Lower lobe of right lung (tissue), 2 donors: ENCODE data around the gene SLC25A10. TPM values are rescaled to one million over a fixed set of nuclear protein-coding genes. Genes with fewer than 3 reads are reported as not detected.

ENCODE experiments used
- ATAC-seq, 2 donors: fragments of 200-7000 bp; cut with Tn5 transposase; one replicate each; pipeline ENCODE4 v1.9.1; 2020 to 2022; ENCODE audit warnings: mild to moderate bottlenecking in 2 of 2, moderate library complexity in 2 of 2
- DNase-seq: peaks from one replicate; pipeline ENCODE4 v3.0.0-alpha.2; 2020
- H3K27ac ChIP-seq: fragments of 200-600 bp; one replicate; pipeline ENCODE4 v1.8.0; 2022
- H3K27me3 ChIP-seq: fragments of 200-600 bp; one replicate; pipeline ENCODE4 v1.8.0; 2022; ENCODE audit warnings: low read depth
- H3K36me3 ChIP-seq: fragments of 200-600 bp; one replicate; pipeline ENCODE4 v1.8.0; 2022; ENCODE audit warnings: mild to moderate bottlenecking
- H3K4me1 ChIP-seq: fragments of 200-600 bp; one replicate; pipeline ENCODE4 v1.8.0; 2022
- H3K4me3 ChIP-seq: fragments of 200-600 bp; one replicate; pipeline ENCODE4 v1.8.0; 2022; ENCODE audit warnings: mild to moderate bottlenecking
- H3K9me3 ChIP-seq: fragments of 200-600 bp; one replicate; pipeline ENCODE4 v1.8.0; 2022
- intact Hi-C: fragments of 100-400 bp; cut with DNase I; formaldehyde crosslinking; loops from one replicate; pipeline ENCODE4 v1.11.0; 2022
- total RNA-seq: library from RNA; stranded (reverse); fragmentation: NEBNext Ultra II Directional; extraction: Animal tissue kit (Norgen Biotek cat#: 25700); gene quantifications from one replicate; pipeline ENCODE4 v1.2.1, GENCODE V29; 2021
- TF ChIP-seq, protein P1 (sequence below): fragments of 200-600 bp; IDR thresholded peaks from one replicate; pipeline ENCODE4 v1.8.0; 2022; ENCODE audit warnings: antibody characterized with exemption, mild to moderate bottlenecking
- donor health status: DM: no; HTN: yes; CAD: no; lungs with severe emphysema.

SLC25A10 gene
- total RNA-seq, 1 donor from 2014 or later, result 7.3 TPM

DNA sequence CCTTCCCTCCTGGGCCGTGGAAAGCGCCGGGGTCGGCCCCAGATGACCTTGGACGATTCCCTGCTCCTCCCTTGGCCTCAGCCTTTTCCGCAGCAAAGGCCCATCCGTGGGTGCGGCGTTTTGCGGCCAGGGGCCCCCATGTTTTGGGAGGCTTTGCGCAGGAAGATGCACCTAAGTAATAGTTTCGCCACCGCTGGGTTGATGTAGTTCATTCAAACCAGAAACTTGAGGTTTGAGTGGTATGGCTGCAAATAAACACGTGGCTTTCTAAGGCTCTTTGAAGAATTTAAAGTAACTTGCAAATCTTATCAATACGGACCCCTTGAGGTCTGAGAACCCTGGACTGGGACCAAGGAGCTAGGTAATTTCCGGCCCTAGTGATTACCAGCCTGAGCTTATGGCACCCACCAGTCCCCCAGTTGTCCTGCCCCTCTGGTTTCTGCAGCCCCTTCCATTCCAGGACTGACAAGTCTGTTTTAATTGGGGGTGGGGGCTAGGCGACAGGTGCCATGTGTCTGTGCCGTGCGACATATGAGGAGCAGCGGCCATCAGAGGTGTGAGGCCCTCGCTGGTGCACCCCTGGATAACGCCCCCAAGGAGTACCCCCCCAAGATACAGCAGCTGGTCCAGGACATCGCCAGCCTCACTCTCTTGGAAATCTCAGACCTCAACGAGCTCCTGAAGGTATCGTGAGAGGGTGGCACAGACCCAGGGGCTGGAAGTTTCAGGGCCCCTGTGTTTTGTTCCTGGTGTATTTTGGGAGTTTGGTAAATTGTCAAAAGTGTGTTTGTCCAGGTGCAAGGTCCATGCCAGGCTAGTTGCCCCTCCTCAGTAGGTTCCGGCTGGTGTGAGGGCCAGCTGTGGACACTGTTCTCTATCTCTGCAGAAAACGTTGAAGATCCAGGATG lies 8.1 kb upstream of the SLC25A10 start:
- Histone ChIP-seq H3K27me3 (no peaks in the 10 kb centered on the region), H3K4me1 (peaks cover 36% of the 10 kb centered on the region), H3K9me3 (no peaks in the 10 kb centered on the region), H3K4me3 (peak overlapping the region; percentile 95), H3K27ac (peak overlapping the region; percentile 98), H3K36me3 (peaks cover 52% of the 10 kb centered on the region)
- DNase-seq (no peak), ATAC-seq (no peak)
- TF ChIP-seq, protein P1, sequence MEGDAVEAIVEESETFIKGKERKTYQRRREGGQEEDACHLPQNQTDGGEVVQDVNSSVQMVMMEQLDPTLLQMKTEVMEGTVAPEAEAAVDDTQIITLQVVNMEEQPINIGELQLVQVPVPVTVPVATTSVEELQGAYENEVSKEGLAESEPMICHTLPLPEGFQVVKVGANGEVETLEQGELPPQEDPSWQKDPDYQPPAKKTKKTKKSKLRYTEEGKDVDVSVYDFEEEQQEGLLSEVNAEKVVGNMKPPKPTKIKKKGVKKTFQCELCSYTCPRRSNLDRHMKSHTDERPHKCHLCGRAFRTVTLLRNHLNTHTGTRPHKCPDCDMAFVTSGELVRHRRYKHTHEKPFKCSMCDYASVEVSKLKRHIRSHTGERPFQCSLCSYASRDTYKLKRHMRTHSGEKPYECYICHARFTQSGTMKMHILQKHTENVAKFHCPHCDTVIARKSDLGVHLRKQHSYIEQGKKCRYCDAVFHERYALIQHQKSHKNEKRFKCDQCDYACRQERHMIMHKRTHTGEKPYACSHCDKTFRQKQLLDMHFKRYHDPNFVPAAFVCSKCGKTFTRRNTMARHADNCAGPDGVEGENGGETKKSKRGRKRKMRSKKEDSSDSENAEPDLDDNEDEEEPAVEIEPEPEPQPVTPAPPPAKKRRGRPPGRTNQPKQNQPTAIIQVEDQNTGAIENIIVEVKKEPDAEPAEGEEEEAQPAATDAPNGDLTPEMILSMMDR, result no peak
- intact Hi-C loops, result no loop called here

- Histone ChIP-seq H3K27ac (no peak overlapping the region), H3K4me1 (peaks cover 38% of the 10 kb centered on the region), H3K27me3 (no peaks in the 10 kb centered on the region), H3K36me3 (peaks cover 40% of the 10 kb centered on the region), H3K9me3 (no peaks in the 10 kb centered on the region), H3K4me3 (no peak overlapping the region)
- ATAC-seq, result no peak
- no peak for DNase-seq
- TF ChIP-seq, protein P1, result no peak
- intact Hi-C loops, result no loop called here
These were observed 6.4 kb upstream of the SLC25A10 start for GRCh38 chr17:81705518-81706231.

- ATAC-seq (no peak), DNase-seq (no peak)
- TF ChIP-seq, protein P1, result no peak
- H3K4me3 ChIP-seq, result no peak overlapping the region
- H3K9me3 ChIP-seq, result no peaks in the 10 kb centered on the region
- no peak overlapping the region for H3K27ac ChIP-seq
- H3K27me3 ChIP-seq, result no peaks in the 10 kb centered on the region
- peaks cover 34% of the 10 kb centered on the region for H3K36me3 ChIP-seq
- H3K4me1 ChIP-seq, result peaks cover 38% of the 10 kb centered on the region
- intact Hi-C loops, result no loop called here
These were observed 5.9 kb upstream of the SLC25A10 start for GRCh38 chr17:81706232-81706611.

DNA sequence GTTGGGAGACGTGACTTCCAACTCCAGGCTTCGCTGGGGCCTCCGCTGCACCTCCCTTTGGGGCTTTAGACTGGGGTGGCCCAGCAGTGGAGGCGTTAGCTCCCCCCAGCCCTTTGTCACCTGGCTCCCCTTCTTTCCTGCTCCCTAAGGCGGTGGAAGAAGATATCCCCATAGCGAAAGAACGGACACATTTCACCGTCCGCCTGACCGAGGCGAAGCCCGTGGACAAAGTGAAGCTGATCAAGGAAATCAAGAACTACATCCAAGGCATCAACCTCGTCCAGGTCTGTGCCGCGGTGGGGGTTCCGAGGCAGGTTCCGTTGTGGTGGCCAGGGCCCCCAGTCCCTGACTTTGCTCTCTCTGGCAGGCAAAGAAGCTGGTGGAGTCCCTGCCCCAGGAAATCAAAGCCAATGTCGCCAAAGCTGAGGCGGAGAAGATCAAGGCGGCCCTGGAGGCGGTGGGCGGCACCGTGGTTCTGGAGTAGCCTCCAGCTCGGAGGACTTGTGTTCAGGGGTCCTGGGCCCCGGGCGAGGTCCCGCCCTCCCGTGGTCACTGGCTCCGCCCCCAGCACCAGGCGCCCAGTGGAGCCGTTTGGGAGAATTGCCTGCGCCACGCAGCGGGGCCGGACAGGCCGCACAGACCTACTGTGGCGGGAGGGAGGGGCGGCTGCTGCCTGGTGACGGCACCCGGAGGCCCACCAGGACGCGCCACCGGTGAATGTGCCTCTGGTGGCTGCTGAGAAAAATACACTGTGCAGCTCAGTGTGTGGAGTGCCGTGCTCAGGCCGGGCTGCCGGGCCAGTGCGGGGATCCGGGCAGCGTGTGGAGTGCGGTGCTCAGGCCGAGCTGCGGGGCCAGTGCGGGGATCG lies 5.1 kb upstream of the SLC25A10 start:
- Histone ChIP-seq H3K4me3 (no peak overlapping the region), H3K9me3 (no peaks in the 10 kb centered on the region), H3K4me1 (peaks cover 34% of the 10 kb centered on the region), H3K36me3 (peaks cover 27% of the 10 kb centered on the region), H3K27ac (no peak overlapping the region), H3K27me3 (no peaks in the 10 kb centered on the region)
- ATAC-seq, result no peak
- intact Hi-C loops, result no loop called here
- no peak for DNase-seq
- TF ChIP-seq, protein P1, result no peak
